Choroid plexus epithelial cell (primary cell): ENCODE measurements around the gene DHRS3.
A peak's percentile ranks its signal among the peaks of the same experiment; 100 is the strongest.

Source experiments
- DNase-seq: peaks from one replicate; pipeline ENCODE4 v3.0.0-alpha.2; 2010; ENCODE audit warnings: low read depth
- H3K4me3 ChIP-seq: 2 replicates; pipeline ENCODE4 v1.5.1; 2011; ENCODE audit warnings: low read depth, mild to moderate bottlenecking, control low read depth, low read length, moderate library complexity
- CTCF ChIP-seq: conservative IDR thresholded peaks from 2 replicates; pipeline ENCODE4 v1.5.1; 2011; ENCODE audit warnings: low read depth, mild to moderate bottlenecking, control low read depth, inconsistent platforms, low read length, moderate library complexity

The DHRS3 gene

GRCh38 chr1:12592496-12592895 is 25.5 kb downstream of the DHRS3 start:
- H3K4me3 ChIP-seq = no peak overlapping the region
- no peak for TF ChIP-seq CTCF

GRCh38 chr1:12591267-12591938 is 26.6 kb downstream of the DHRS3 start:
- TF ChIP-seq CTCF = no peak
- no peak for DNase-seq
- no peak overlapping the region for H3K4me3 ChIP-seq

More at GRCh38 chr1:12592496-12592895, 25.5 kb downstream of the DHRS3 start:
- no peak for DNase-seq

GRCh38 chr1:12588695-12589094 is 29.3 kb downstream of the DHRS3 start:
- no peak overlapping the region for H3K4me3 ChIP-seq
- TF ChIP-seq CTCF = no peak
- no peak for DNase-seq

GRCh38 chr1:12587981-12588640 is 29.9 kb downstream of the DHRS3 start:
- TF ChIP-seq CTCF = no peak
- peak; percentile 64 for DNase-seq
- no peak overlapping the region for H3K4me3 ChIP-seq

GRCh38 chr1:12585951-12586942 is 31.8 kb downstream of the DHRS3 start:
- H3K4me3 ChIP-seq = no peak overlapping the region
- no peak for TF ChIP-seq CTCF

GRCh38 chr1:12585536-12585935 is 32.5 kb downstream of the DHRS3 start:
- no peak for TF ChIP-seq CTCF
- H3K4me3 ChIP-seq = no peak overlapping the region
- no peak for DNase-seq

More at GRCh38 chr1:12585951-12586942, 31.8 kb downstream of the DHRS3 start:
- DNase-seq = no peak
